Progenitor cell of endocrine pancreas (in vitro differentiated cells): Measurements from ENCODE around the gene TXNDC2. TPM values are rescaled to one million over a fixed set of nuclear protein-coding genes. Genes with fewer than 3 reads are reported as not detected.

Source experiments
- DNase-seq: peaks from one replicate; pipeline ENCODE4 v3.0.0; 2021; ENCODE audit warnings: low spot score; ENCODE audit not compliant: unreplicated experiment
- H3K27ac Mint-ChIP-seq: 2 replicates; pipeline ENCODE4 v1.8.0; 2021; ENCODE audit warnings: mild to moderate bottlenecking, moderate library complexity, mixed read lengths
- H3K27me3 Mint-ChIP-seq: 2 replicates; pipeline ENCODE4 v1.8.0; 2021; ENCODE audit warnings: mixed read lengths
- H3K36me3 Mint-ChIP-seq: 2 replicates; pipeline ENCODE4 v1.8.0; 2022; ENCODE audit warnings: mixed read lengths; ENCODE audit not compliant: insufficient read depth
- H3K4me1 Mint-ChIP-seq: 2 replicates; pipeline ENCODE4 v1.8.0; 2021; ENCODE audit warnings: low read depth, mixed read lengths
- H3K4me3 Mint-ChIP-seq: 2 replicates; pipeline ENCODE4 v1.8.0; 2021; ENCODE audit warnings: low read depth, mild to moderate bottlenecking, moderate library complexity, mixed read lengths
- H3K9me3 Mint-ChIP-seq: 2 replicates; pipeline ENCODE4 v1.8.0; 2021; ENCODE audit warnings: low read depth, mixed read lengths
- total RNA-seq: library from RNA; stranded (reverse); gene quantifications from 2 replicates; pipeline ENCODE4 v1.2.1, GENCODE V29; 2021
- TF ChIP-seq, protein P1 (sequence below): fragments of 200-600 bp; sonication (generic); IDR thresholded peaks from one replicate; pipeline ENCODE4 v1.5.0; 2021; ENCODE audit warnings: antibody characterized with exemption, mild to moderate bottlenecking; ENCODE audit not compliant: unreplicated experiment

The TXNDC2 gene
- total RNA-seq, 1 donor from 2014 or later: not detected

DNA sequence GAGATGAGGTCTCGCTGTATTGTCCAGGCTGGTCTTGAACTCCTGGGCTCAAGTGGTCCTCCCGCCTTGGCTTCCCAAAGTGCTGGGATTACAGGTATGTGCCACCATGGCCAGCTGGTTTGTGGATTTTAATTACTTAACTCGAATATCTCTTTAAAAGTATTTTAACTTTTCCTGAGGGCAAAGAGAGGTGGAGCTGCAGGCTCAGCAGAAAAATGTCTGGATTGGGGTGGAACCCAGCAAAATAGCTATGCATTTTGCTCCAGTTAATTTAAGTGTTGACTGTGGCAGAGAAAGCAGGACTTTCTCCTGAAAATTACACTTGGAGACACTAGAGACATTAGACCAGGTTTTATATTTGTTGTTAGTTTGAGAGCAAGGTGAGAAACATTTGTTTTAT, 35.5 kb upstream of the TXNDC2 start:
- no peak overlapping the region for H3K27ac Mint-ChIP-seq
- TF ChIP-seq, protein P1, sequence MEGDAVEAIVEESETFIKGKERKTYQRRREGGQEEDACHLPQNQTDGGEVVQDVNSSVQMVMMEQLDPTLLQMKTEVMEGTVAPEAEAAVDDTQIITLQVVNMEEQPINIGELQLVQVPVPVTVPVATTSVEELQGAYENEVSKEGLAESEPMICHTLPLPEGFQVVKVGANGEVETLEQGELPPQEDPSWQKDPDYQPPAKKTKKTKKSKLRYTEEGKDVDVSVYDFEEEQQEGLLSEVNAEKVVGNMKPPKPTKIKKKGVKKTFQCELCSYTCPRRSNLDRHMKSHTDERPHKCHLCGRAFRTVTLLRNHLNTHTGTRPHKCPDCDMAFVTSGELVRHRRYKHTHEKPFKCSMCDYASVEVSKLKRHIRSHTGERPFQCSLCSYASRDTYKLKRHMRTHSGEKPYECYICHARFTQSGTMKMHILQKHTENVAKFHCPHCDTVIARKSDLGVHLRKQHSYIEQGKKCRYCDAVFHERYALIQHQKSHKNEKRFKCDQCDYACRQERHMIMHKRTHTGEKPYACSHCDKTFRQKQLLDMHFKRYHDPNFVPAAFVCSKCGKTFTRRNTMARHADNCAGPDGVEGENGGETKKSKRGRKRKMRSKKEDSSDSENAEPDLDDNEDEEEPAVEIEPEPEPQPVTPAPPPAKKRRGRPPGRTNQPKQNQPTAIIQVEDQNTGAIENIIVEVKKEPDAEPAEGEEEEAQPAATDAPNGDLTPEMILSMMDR: no peak
- H3K4me1 Mint-ChIP-seq: no peaks in the 10 kb centered on the region
- no peak for DNase-seq
- H3K9me3 Mint-ChIP-seq: peaks cover 7% of the 10 kb centered on the region
- peaks cover 3% of the 10 kb centered on the region for H3K27me3 Mint-ChIP-seq
- H3K4me3 Mint-ChIP-seq: no peak overlapping the region
- peaks cover 1% of the 10 kb centered on the region for H3K36me3 Mint-ChIP-seq

DNA sequence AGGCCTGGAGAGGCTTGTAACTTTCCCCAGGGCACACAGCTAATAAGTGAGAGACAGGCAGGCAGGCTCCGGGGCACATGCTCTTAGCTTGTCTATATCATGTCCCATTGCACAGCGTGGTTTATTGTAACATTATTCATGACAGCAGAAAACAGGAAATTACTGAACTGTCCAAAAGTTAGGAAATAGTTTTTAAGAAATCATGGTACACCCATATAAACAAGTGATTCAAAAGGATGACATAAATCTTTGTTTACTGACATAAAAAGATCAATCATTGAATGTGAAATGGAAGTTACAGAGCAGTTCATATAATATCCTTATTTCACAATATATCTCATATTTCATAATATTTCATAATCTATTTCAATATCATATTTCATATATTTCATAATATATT, 34.3 kb upstream of the TXNDC2 start:
- TF ChIP-seq, protein P1: no peak
- Mint-ChIP-seq H3K27ac (no peak overlapping the region), H3K4me3 (no peak overlapping the region), H3K27me3 (peaks cover 3% of the 10 kb centered on the region), H3K4me1 (no peaks in the 10 kb centered on the region), H3K9me3 (peaks cover 7% of the 10 kb centered on the region), H3K36me3 (peaks cover 1% of the 10 kb centered on the region)
- DNase-seq: no peak

DNA sequence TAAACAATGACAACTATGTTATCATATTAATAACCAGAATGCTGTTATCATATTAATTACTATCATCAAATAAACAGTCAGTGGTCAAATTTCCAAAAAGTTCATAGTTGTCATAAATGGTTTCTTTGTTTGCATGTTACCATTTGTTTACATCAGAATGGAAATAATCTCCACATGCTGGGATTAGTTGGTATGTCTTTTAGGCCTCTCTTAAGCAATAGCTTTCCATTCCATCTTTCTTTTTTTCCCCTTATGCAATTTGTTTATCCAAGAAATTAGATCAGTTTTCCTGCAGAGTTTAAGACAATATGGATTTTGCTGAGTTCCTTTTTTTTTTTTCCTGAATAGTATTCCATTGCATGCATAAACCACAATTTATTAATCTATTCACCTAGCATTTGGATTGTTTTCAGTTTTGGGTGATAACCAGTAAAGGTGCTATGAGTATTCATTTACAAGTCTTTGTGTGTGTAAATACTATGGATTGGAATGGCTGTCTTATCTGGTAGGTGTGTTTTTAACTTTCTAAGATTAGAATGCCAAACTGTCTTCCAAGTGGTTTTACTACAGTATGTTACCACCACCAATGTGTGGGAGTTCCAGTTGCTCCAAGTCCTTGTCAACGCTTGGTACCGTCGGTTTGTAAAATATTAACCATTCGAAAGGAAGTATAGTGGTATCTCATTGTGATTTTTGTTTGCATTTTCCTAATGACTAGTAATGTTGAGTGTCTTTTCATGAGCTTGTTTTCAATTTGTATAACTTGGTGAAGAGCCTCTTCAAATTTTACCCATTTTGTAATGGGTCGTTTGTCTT, 33.3 kb upstream of the TXNDC2 start:
- no peak overlapping the region for H3K27ac Mint-ChIP-seq
- H3K4me3 Mint-ChIP-seq: no peak overlapping the region
- DNase-seq: no peak
- peaks cover 3% of the 10 kb centered on the region for H3K27me3 Mint-ChIP-seq
- TF ChIP-seq, protein P1: no peak
- H3K36me3 Mint-ChIP-seq: peaks cover 1% of the 10 kb centered on the region
- no peaks in the 10 kb centered on the region for H3K4me1 Mint-ChIP-seq
- H3K9me3 Mint-ChIP-seq: peaks cover 7% of the 10 kb centered on the region

DNA sequence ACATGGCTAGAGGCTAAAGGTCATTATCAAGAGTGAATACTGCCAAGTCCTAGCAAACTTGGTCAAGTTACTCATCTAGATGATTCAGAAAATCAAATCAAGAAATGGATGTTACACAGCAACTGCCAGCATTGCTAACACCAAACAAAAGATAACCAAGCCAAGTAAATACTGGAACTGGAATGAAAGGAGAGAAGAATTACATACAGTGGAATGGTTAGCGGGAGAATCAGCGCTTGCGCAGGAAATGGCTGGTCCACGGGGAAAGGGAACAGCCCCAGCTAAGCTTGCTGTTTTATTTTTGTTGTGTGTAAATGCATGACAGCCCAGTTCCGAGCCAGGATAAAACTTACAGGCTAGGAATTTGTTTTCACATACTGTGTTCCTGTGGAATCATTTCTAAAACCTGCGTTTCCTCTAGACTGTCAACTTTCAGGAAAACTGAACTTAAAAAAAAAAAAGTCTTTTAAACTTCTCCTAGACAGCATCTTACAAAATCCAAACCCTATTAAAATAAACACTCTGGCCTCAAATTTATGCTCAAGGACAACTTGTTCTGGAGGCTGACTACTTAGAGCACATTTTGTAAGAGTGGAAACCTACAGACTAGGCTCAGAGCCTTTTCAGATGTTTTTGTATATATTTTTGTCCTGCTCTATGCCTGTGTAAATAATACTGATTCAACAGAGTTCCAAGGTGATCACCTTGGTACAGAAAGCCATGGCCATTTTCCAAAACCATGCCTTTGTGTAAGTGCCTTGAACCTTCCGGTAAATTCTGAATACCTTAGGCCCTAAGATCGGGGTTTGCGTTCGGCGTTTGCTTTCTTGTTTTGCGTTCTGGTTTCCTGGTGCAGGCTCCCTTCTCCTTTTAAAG, 30.7 kb upstream of the TXNDC2 start:
- no peak overlapping the region for H3K27ac Mint-ChIP-seq
- no peak overlapping the region for H3K4me3 Mint-ChIP-seq
- peaks cover 1% of the 10 kb centered on the region for H3K36me3 Mint-ChIP-seq
- TF ChIP-seq, protein P1: no peak
- peaks cover 7% of the 10 kb centered on the region for H3K9me3 Mint-ChIP-seq
- no peaks in the 10 kb centered on the region for H3K4me1 Mint-ChIP-seq
- H3K27me3 Mint-ChIP-seq: no peaks in the 10 kb centered on the region
- DNase-seq: no peak

DNA sequence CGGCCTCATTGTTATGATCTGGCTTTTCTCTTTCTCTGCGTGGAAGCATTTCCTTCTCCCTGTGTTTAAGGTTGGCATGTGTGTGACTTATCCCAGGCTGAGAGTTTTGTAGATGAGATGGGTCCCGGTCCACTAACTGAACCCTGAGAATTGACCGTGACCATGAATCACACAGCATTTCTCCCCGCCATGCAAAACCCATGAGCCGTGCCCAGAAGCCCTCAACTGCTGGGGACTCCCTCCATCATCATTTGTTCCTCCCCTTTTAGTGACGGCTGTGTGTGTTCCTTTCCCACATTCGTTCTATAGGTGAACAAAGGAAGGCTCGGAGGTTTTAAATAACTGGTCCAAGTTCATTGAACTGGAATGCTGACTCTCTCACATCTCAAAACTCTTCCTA, 30.1 kb upstream of the TXNDC2 start:
- Mint-ChIP-seq H3K36me3 (peaks cover 1% of the 10 kb centered on the region), H3K4me1 (no peaks in the 10 kb centered on the region), H3K9me3 (peaks cover 7% of the 10 kb centered on the region), H3K4me3 (no peak overlapping the region), H3K27me3 (no peaks in the 10 kb centered on the region), H3K27ac (no peak overlapping the region)
- TF ChIP-seq, protein P1: no peak
- DNase-seq: no peak
